GM21737 (cell line): ENCODE data around the gene IGSF8.

Experiments used
- ATAC-seq: cut with Tn5 transposase; IDR thresholded peaks from one replicate; pipeline ENCODE4 v1.9.1; 2021; ENCODE audit warnings: mild to moderate bottlenecking, moderate library complexity; ENCODE audit not compliant: unreplicated experiment

The IGSF8 gene

GRCh38 chr1:160046494-160047110 lies 51.8 kb downstream of the IGSF8 start:
- no peak for ATAC-seq

GRCh38 chr1:160045653-160046052 lies 52.8 kb downstream of the IGSF8 start:
- ATAC-seq: no peak

DNA sequence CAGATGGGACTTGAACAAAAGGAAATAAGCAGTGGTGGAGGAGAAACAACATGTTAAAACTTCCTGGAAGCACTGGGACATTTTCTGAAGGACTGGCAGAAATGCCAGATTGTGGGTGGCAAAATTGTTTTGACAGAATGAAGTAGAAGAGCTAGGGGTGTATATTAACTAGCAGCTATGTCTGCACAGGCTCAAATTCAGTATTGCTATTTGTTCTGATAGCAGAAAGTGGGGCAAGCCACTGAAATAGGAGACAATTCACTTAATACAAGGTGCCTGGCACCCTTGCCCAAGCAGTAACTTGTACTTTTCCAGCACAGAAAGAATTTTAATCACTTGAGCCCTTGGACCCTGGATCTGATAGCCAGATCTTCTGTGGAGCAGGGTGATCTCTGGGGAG lies 54.9 kb downstream of the IGSF8 start:
- ATAC-seq: no peak
